Natural killer cell treated with Interleukin-12 subunit alpha and Interleukin-12 subunit beta and Interleukin-15 and Interleukin-18, amount 100 ng/mL, for 72 hours (primary cell): ENCODE data around the gene MPPE1. TPM values are rescaled to one million over a fixed set of nuclear protein-coding genes. Genes with fewer than 3 reads are reported as not detected.
"Not testable (repeated sequence)": the region's sequence is repeated elsewhere in the genome, so short reads cannot be mapped to it uniquely, and the experiment has no call there.

Source experiments
- ATAC-seq, 2 donors: fragments of 150-1000 bp; cut with Tn5 transposase in 1 of 2; sonication (Bioruptor Pico), chemical (Tn5 transposase) in 1 of 2; 2 replicates each; pipeline ENCODE4 v1.10.0; 2021
- DNase-seq: peaks from one replicate; pipeline ENCODE4 v3.0.0; 2022; ENCODE audit warnings: low spot score
- H3K27ac Mint-ChIP-seq, 2 donors: 1 replicate in 1 of 2; 2 replicates in 1 of 2; pipeline ENCODE4 v1.8.0; 2022; ENCODE audit warnings: mixed read lengths in 2 of 2, mild to moderate bottlenecking in 1 of 2, moderate library complexity in 1 of 2
- H3K27me3 Mint-ChIP-seq, 2 donors: 1 replicate in 1 of 2; 2 replicates in 1 of 2; pipeline ENCODE4 v1.8.0; 2022; ENCODE audit warnings: mixed read lengths in 2 of 2
- H3K36me3 Mint-ChIP-seq: one replicate; pipeline ENCODE4 v1.8.0; 2022; ENCODE audit warnings: mixed read lengths
- H3K4me1 Mint-ChIP-seq, 2 donors: 1 replicate in 1 of 2; 2 replicates in 1 of 2; pipeline ENCODE4 v1.8.0; 2022; ENCODE audit warnings: low read depth in 2 of 2, mixed read lengths in 2 of 2, mild to moderate bottlenecking in 1 of 2
- H3K4me3 Mint-ChIP-seq: one replicate; pipeline ENCODE4 v1.8.0; 2022; ENCODE audit warnings: mixed read lengths
- H3K9me3 Mint-ChIP-seq: 2 replicates; pipeline ENCODE4 v1.8.0; 2022; ENCODE audit warnings: mixed read lengths
- total RNA-seq, 2 donors: library from RNA; stranded (reverse); gene quantifications; one replicate each; pipeline ENCODE4 v1.2.3, GENCODE V29; 2022

Gene MPPE1
- total RNA-seq, 2 donors from 2014 or later, result 45.5 to 54.7 TPM

DNA sequence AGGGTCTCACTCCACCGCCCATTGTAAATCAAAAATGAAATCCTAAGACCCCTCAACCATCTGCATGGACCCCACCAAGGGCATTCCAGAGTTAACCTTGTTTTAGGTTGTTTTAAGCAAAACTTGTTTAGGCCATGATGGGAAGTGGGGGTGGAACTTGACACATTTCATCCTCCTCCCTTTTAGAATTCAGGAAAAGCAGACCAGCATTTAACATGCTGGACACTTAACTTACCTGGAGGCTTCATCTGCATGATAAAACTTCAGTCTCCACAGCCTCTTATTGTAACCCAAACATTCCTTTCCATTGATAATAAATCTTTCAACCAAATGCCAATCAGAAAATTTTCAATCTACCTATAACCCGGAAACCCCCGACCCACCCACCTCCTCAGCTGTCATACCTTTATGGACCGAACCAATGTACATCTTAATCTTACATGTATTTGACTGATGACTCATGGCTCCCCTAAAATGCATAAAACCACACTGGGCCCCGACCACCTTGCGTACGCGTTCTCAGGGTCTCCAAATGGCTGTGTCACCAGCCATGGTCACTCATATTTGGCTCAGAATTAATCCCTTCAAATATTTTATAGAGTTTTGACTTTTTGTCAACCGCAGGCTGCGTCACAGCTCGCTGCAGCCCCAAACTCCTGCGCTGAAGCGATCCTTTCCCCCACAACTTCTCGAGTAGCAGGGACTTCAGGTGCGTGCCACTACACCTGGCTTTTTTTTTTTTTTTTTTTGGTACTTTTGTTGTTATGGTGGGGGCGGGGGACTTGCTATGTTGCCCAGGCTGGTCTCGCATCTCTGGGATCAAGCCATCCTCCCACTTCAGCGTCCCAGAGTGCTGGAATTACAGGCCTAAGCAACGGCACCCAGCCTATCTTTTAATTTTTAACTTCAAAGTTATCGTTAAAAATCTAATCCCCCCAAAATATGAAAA lies 917 bp downstream of the MPPE1 start:
- Mint-ChIP-seq H3K27ac (peak overlapping the region; percentile 89 to 96), H3K9me3 (no peaks in the 10 kb centered on the region), H3K27me3 (no peaks in the 10 kb centered on the region), H3K4me3 (peak overlapping the region; percentile 92), H3K4me1 (peaks cover 16 to 21% of the 10 kb centered on the region in 2 donors), H3K36me3 (peaks cover 4% of the 10 kb centered on the region)
- DNase-seq (no peak), ATAC-seq (no peak)

- ATAC-seq (no peak), DNase-seq (no peak)
- peaks cover 8% of the 10 kb centered on the region for H3K36me3 Mint-ChIP-seq
- peaks cover 20 to 21% of the 10 kb centered on the region in 2 donors for H3K4me1 Mint-ChIP-seq
- H3K27ac Mint-ChIP-seq, result no peak overlapping the region
- H3K27me3 Mint-ChIP-seq, result no peaks in the 10 kb centered on the region
- no peak overlapping the region for H3K4me3 Mint-ChIP-seq
- no peaks in the 10 kb centered on the region for H3K9me3 Mint-ChIP-seq
Measured at GRCh38 chr18:11906176-11906575, 1.9 kb downstream of the MPPE1 start.

- Mint-ChIP-seq H3K4me3 (no peak overlapping the region), H3K27me3 (no peaks in the 10 kb centered on the region), H3K27ac (no peak overlapping the region), H3K9me3 (no peaks in the 10 kb centered on the region), H3K36me3 (peaks cover 8% of the 10 kb centered on the region), H3K4me1 (peaks cover 20 to 21% of the 10 kb centered on the region in 2 donors)
- ATAC-seq (no peak), DNase-seq (no peak)
Measured at GRCh38 chr18:11905613-11906012, 2.5 kb downstream of the MPPE1 start.

GRCh38 chr18:11902522-11903292 lies 5.4 kb downstream of the MPPE1 start:
- H3K27ac Mint-ChIP-seq, result no peak overlapping the region
- ATAC-seq (no peak), DNase-seq (no peak)
- peaks cover 8% of the 10 kb centered on the region for H3K36me3 Mint-ChIP-seq
- H3K4me3 Mint-ChIP-seq, result no peak overlapping the region
- peaks cover 21 to 24% of the 10 kb centered on the region in 2 donors for H3K4me1 Mint-ChIP-seq
- H3K9me3 Mint-ChIP-seq, result no peaks in the 10 kb centered on the region
- H3K27me3 Mint-ChIP-seq, result no peaks in the 10 kb centered on the region

DNA sequence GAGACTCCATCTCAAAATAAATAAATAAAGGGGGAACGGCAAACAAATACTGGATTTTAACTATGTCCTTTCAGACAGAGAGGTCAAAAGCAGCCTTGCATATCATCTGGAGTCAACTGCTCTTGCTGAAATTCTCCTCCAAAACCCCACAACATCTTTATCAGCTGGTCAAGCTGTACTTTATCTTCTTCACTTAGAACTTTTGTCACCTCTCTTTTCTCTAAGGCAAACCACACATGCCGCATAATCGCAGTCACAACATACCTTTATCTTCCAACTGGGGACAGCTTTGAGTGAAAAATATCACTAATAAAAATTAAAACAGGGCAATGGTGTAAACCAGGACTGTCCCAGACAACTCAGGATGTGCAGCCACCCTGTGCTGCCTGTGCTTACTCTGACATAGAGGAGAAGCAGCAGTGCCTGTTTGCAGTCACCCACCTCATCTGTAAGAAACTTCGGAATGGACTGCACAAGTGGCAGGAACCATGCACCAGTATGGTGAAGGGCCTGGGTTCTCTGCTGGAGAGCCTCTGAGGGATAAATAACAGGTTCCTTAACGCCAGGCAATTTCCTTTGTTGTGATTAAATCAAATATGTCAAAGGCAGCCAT lies 6.2 kb downstream of the MPPE1 start:
- Mint-ChIP-seq H3K27ac (no peak overlapping the region), H3K36me3 (peaks cover 12% of the 10 kb centered on the region), H3K4me1 (peaks cover 16 to 17% of the 10 kb centered on the region in 2 donors), H3K4me3 (no peak overlapping the region), H3K27me3 (no peaks in the 10 kb centered on the region), H3K9me3 (no peaks in the 10 kb centered on the region)
- ATAC-seq (no peak), DNase-seq (no peak)

DNA sequence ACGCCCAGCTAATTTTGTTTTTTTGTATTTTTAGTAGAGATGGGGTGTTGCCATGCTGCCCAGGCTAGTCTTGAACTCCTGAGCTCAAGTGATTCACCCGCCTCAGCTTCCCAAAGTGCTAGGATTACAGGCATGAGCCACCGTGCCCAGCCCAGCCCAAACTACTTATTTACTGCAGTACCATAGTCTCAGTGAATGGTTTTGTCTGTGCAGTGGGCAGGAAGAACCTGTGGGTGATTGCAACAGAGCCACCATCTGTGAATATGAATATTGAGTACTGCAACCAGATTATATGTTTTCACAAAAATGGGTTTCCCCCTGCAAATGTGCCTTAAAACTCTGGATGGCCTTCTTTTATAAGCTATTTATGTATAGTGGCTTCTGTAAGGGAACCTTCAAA lies 9.1 kb downstream of the MPPE1 start:
- no peak overlapping the region for H3K4me3 Mint-ChIP-seq
- H3K9me3 Mint-ChIP-seq, result no peaks in the 10 kb centered on the region
- peaks cover 14 to 16% of the 10 kb centered on the region in 2 donors for H3K4me1 Mint-ChIP-seq
- H3K36me3 Mint-ChIP-seq, result peaks cover 12% of the 10 kb centered on the region
- DNase-seq, result no peak
- H3K27me3 Mint-ChIP-seq, result no peaks in the 10 kb centered on the region
- ATAC-seq, result peak; percentile 48 to 72
- H3K27ac Mint-ChIP-seq, result peak overlapping the region; percentile 19 to 75

DNA sequence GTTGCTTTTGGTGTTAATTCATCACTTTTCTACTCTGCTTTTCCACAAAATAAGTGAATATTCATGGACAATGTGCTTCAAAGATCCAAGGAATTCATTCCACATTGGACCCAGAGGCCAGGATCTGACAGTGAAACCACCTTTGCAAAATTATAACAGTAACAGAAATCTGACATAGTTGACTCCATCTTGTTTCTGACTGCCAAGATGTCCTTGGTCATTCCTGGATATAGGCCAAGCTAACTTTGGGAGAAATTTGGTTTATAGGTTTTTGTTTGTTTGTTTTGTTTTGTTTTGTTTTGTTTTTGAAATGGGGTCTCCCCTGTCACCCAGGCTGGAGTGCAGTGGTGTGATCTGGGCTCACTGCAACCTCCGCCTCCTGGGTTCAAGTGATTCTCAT lies 10.3 kb downstream of the MPPE1 start:
- Mint-ChIP-seq H3K4me3 (no peak overlapping the region), H3K27me3 (no peaks in the 10 kb centered on the region), H3K4me1 (peaks cover 10 to 11% of the 10 kb centered on the region in 2 donors), H3K36me3 (peaks cover 17% of the 10 kb centered on the region), H3K9me3 (no peaks in the 10 kb centered on the region), H3K27ac (no peak overlapping the region)
- ATAC-seq (no peak), DNase-seq (no peak)

GRCh38 chr18:11892438-11892837 lies 15.7 kb downstream of the MPPE1 start:
- DNase-seq, H3K9me3 Mint-ChIP-seq, H3K4me1 Mint-ChIP-seq, H3K27me3 Mint-ChIP-seq, ATAC-seq, H3K4me3 Mint-ChIP-seq, H3K27ac Mint-ChIP-seq: not testable (repeated sequence)
- peaks cover 14% of the 10 kb centered on the region for H3K36me3 Mint-ChIP-seq

- no peaks in the 10 kb centered on the region for H3K9me3 Mint-ChIP-seq
Measured at GRCh38 chr18:11891737-11892136, 16.4 kb downstream of the MPPE1 start.

DNA sequence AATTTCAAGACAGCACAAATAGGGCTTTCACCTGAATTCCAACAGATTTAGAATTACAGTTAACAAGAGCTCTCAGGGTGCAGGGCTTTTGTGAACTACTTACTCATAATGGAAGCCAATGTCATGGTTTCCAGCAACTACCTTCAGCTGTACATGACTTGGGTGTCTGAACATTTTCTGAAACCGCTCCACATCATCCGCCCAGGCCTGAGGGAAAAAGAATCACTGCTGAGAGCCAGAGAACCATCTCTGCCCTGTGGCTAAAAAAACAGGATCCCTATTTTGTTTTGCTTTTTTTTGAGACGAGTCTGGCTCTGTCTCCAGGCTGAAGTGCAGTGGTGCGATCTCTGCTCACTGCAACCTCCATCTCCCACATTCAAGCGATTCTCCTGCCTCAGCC lies 18.8 kb downstream of the MPPE1 start:
- Mint-ChIP-seq H3K27ac (no peak overlapping the region), H3K9me3 (no peaks in the 10 kb centered on the region), H3K36me3 (peaks cover 13% of the 10 kb centered on the region), H3K27me3 (no peaks in the 10 kb centered on the region), H3K4me3 (no peak overlapping the region), H3K4me1 (peaks cover 0 to 2% of the 10 kb centered on the region in 2 donors)
- DNase-seq (no peak), ATAC-seq (no peak)

More at GRCh38 chr18:11891737-11892136, 16.4 kb downstream of the MPPE1 start:
- ATAC-seq, result no peak
- H3K4me1 Mint-ChIP-seq, result no peaks in the 10 kb centered on the region
- no peak for DNase-seq
- H3K4me3 Mint-ChIP-seq, result no peak overlapping the region
- no peak overlapping the region for H3K27ac Mint-ChIP-seq
- no peaks in the 10 kb centered on the region for H3K27me3 Mint-ChIP-seq
- H3K36me3 Mint-ChIP-seq, result peaks cover 11% of the 10 kb centered on the region

DNA sequence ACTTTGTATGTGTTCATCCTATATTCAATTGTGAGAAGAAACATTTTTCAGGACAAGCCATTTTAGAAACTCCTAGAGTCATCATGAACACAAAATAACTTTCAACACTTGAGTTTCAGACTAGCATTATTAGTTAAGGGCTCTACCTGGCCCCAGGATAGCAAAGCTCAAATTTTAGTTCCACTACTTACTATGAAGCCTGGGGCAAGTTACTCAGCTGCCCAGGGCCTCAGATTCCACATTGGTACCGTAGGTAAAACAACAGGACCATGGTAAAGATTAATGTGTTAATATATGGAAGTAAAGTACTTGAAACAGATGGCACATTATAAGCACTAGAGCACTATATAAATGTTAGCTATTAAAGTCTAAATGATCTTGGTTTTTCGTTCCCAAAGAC lies 19.4 kb downstream of the MPPE1 start:
- H3K36me3 Mint-ChIP-seq, result peaks cover 15% of the 10 kb centered on the region
- DNase-seq, result no peak
- no peak overlapping the region for H3K27ac Mint-ChIP-seq
- peaks cover 0 to 2% of the 10 kb centered on the region in 2 donors for H3K4me1 Mint-ChIP-seq
- no peaks in the 10 kb centered on the region for H3K9me3 Mint-ChIP-seq
- no peak overlapping the region for H3K4me3 Mint-ChIP-seq
- ATAC-seq, result no peak
- H3K27me3 Mint-ChIP-seq, result no peaks in the 10 kb centered on the region

- ATAC-seq (no peak), DNase-seq (no peak)
- H3K36me3 Mint-ChIP-seq, result peaks cover 4% of the 10 kb centered on the region
- no peaks in the 10 kb centered on the region for H3K9me3 Mint-ChIP-seq
- no peaks in the 10 kb centered on the region for H3K27me3 Mint-ChIP-seq
- H3K27ac Mint-ChIP-seq, result no peak overlapping the region
- H3K4me3 Mint-ChIP-seq, result no peak overlapping the region
- peaks cover 0 to 2% of the 10 kb centered on the region in 2 donors for H3K4me1 Mint-ChIP-seq
Measured at GRCh38 chr18:11887328-11888128, 20.6 kb downstream of the MPPE1 start.

- Mint-ChIP-seq H3K9me3 (no peaks in the 10 kb centered on the region), H3K4me3 (no peak overlapping the region), H3K27ac (no peak overlapping the region), H3K4me1 (peaks cover 0 to 2% of the 10 kb centered on the region in 2 donors), H3K27me3 (no peaks in the 10 kb centered on the region), H3K36me3 (peaks cover 4% of the 10 kb centered on the region)
- ATAC-seq (no peak), DNase-seq (no peak)
Measured at GRCh38 chr18:11886577-11887110, 21.5 kb downstream of the MPPE1 start.
